PFSK-1 (cell line): ENCODE data around the gene TMED4.

Experiments used
- POLR2AphosphoS5 ChIP-seq: IDR thresholded peaks from 2 replicates; pipeline ENCODE4 v1.6.1; 2012; ENCODE audit warnings: low read depth, mild to moderate bottlenecking, control low read depth, low read length, moderate library complexity
- REST ChIP-seq, 2 experiments: IDR thresholded peaks; 2 replicates each; pipeline versions ENCODE4 v1.6.1 to v1.8.0; 2011 to 2012; ENCODE audit warnings: low read depth in 2 of 2, low read length in 2 of 2, control low read depth in 1 of 2, inconsistent platforms in 1 of 2, mild to moderate bottlenecking in 1 of 2, moderate library complexity in 1 of 2; ENCODE audit not compliant: insufficient read depth in 1 of 2
- SIN3A ChIP-seq: IDR thresholded peaks from 2 replicates; pipeline ENCODE4 v1.6.1; 2012; ENCODE audit warnings: mild to moderate bottlenecking, low read length, moderate library complexity, borderline replicate concordance; ENCODE audit not compliant: insufficient read depth
- TAF1 ChIP-seq: IDR thresholded peaks from 2 replicates; pipeline ENCODE4 v1.6.1; 2012; ENCODE audit warnings: low read length, control low read depth, borderline replicate concordance; ENCODE audit not compliant: insufficient read depth

- TF ChIP-seq POLR2AphosphoS5: no peak; the same call in 1 of the 2 replicates
- TF ChIP-seq REST (IDR thresholded peaks at IDR 0.05; ENCODE audit: insufficient read depth in 1 of 2, low read depth in 2 of 2, low read length in 2 of 2): no peak
- no peak for TF ChIP-seq TAF1
- no peak for TF ChIP-seq SIN3A
These were observed 18.8 kb downstream of the TMED4 start for GRCh38 chr7:44563171-44563679.
